PC-9 (cell line): Measurements from ENCODE around the gene RAB40C. TPM values are rescaled to one million over a fixed set of nuclear protein-coding genes. Genes with fewer than 3 reads are reported as not detected.

Source experiments
- BruUV-seq: library from RNA; stranded (reverse); fragments of 400-500 nt; replicated peaks from 2 replicates; lab custom pipeline; 2021; lab: Mats Ljungman, UMichigan
- CTCF ChIA-PET: fragments of 300-600 bp; sonication (Branson Sonifier 250); formaldehyde crosslinking; loops from one replicate; lab custom pipeline; 2022; ENCODE audit warnings: antibody characterized with exemption; lab: Charles Lee
- POLR2A ChIA-PET: fragments of 300-600 bp; sonication (Branson Sonifier 250); formaldehyde crosslinking; loops from one replicate; lab custom pipeline; 2022; ENCODE audit warnings: antibody characterized with exemption; ENCODE audit not compliant: unreplicated experiment; lab: Charles Lee
- DNase-seq, 2 experiments: peaks; one replicate each; pipeline versions ENCODE4 v3.0.0 to v3.0.0-alpha.2; 2015 to 2022; ENCODE audit warnings: mixed read lengths in 1 of 2
- H2AFZ ChIP-seq: fragments of 200-600 bp; sonication (generic); 2 replicates; pipeline ENCODE4 v1.8.1; 2017; ENCODE audit warnings: antibody characterized with exemption
- H3F3A ChIP-seq: fragments of 200-600 bp; sonication (generic); 2 replicates; pipeline ENCODE4 v1.8.1; 2017; ENCODE audit warnings: antibody characterized with exemption, mild to moderate bottlenecking, low read depth; ENCODE audit not compliant: insufficient read depth
- H3K27ac ChIP-seq: fragments of 200-600 bp; sonication (generic); 2 replicates; pipeline ENCODE4 v1.6.1; 2016; ENCODE audit warnings: mixed run types
- H3K27me3 ChIP-seq: fragments of 200-600 bp; sonication (generic); 2 replicates; pipeline ENCODE4 v1.6.1; 2016; ENCODE audit warnings: low read depth, mixed run types; ENCODE audit not compliant: insufficient read depth
- H3K36me3 ChIP-seq: fragments of 200-600 bp; sonication (generic); 2 replicates; pipeline ENCODE4 v1.6.1; 2016; ENCODE audit warnings: low read depth, mixed run types
- H3K4me1 ChIP-seq: fragments of 200-600 bp; sonication (generic); replicated peaks from 2 replicates; pipeline ENCODE4 v1.6.1; 2016; ENCODE audit warnings: mixed run types; ENCODE audit not compliant: insufficient read depth
- H3K4me2 ChIP-seq: fragments of 200-600 bp; sonication (generic); 2 replicates; pipeline ENCODE4 v1.6.1; 2017; ENCODE audit warnings: mixed run types
- H3K4me3 ChIP-seq: fragments of 200-600 bp; sonication (generic); 2 replicates; pipeline ENCODE4 v1.6.1; 2016; ENCODE audit warnings: mixed run types
- H3K79me2 ChIP-seq: fragments of 200-600 bp; sonication (generic); 2 replicates; pipeline ENCODE4 v1.6.1; 2017; ENCODE audit warnings: low read depth, mixed run types
- H3K9me2 ChIP-seq: fragments of 200-600 bp; sonication (generic); 2 replicates; pipeline ENCODE4 v1.8.1; 2017; ENCODE audit warnings: mild to moderate bottlenecking; ENCODE audit not compliant: insufficient read depth
- H3K9me3 ChIP-seq: fragments of 200-600 bp; sonication (generic); 2 replicates; pipeline ENCODE4 v1.8.1; 2016; ENCODE audit warnings: low read depth; ENCODE audit not compliant: insufficient read depth
- H4K20me1 ChIP-seq: fragments of 200-600 bp; sonication (generic); 2 replicates; pipeline ENCODE4 v1.8.1; 2017; ENCODE audit not compliant: insufficient read depth
- CTCF ChIP-seq: fragments of 200-600 bp; sonication (generic); conservative IDR thresholded peaks from 2 replicates; pipeline ENCODE4 v1.6.1; 2017; ENCODE audit warnings: mixed run types, antibody characterized with exemption, mild to moderate bottlenecking, moderate library complexity
- EZH2 ChIP-seq: fragments of 200-600 bp; sonication (generic); IDR thresholded peaks from 2 replicates; pipeline ENCODE4 v1.8.0; 2017; ENCODE audit warnings: antibody characterized with exemption, low read depth
- intact Hi-C: fragments of 100-400 bp; cut with micrococcal nuclease; formaldehyde crosslinking; loops from one replicate; pipeline ENCODE4 v1.10.0; 2022; ENCODE audit not compliant: unreplicated experiment
- total RNA-seq: library from RNA; stranded (reverse); gene quantifications from 2 replicates; pipeline ENCODE4 v1.2.3, GENCODE V29; 2021

Gene RAB40C
- total RNA-seq, 1 experiment from 2014 or later = 47.1 TPM

- Histone ChIP-seq H3K27me3 (no peaks in the 10 kb centered on the region), H3K27ac (no peak overlapping the region), H3K9me3 (no peaks in the 10 kb centered on the region), H3K79me2 (peaks cover 21% of the 10 kb centered on the region), H2AFZ (no peak overlapping the region), H3K36me3 (no peaks in the 10 kb centered on the region), H3K4me3 (no peak overlapping the region), H3K4me1 (peaks cover 9% of the 10 kb centered on the region; the same call in 1 of the 2 replicates), H4K20me1 (no peaks in the 10 kb centered on the region; the same call in 1 of the 2 replicates), H3K9me2 (no peaks in the 10 kb centered on the region), H3F3A (peaks cover 16% of the 10 kb centered on the region; the same call in 1 of the 2 replicates), H3K4me2 (no peak overlapping the region)
- intact Hi-C loops = no loop called here
- ChIA-PET POLR2A (interaction anchor here (0.6 kb wide), 1 partner anchor 37 kb away, joined by 4 read pairs; no protein-coding TSS in a partner anchor), CTCF (interaction anchor here (0.6 kb wide), 1 partner anchor 334 kb away, joined by 6 read pairs; no protein-coding TSS in a partner anchor)
- DNase-seq = no peak
- no peak for TF ChIP-seq CTCF
- no peak for TF ChIP-seq EZH2
- BruUV-seq = no TSS peak
These were observed 81.7 kb downstream of the RAB40C start for GRCh38 chr16:671353-672131.

- DNase-seq = no peak
- CTCF ChIA-PET = no interaction called here
- no peaks in the 10 kb centered on the region for H3K9me2 ChIP-seq
- TF ChIP-seq CTCF (no peak), EZH2 (no peak)
- intact Hi-C loops = no loop called here
- H3F3A ChIP-seq = peaks cover 9% of the 10 kb centered on the region; the same call in 1 of the 2 replicates
- no peaks in the 10 kb centered on the region for H3K27me3 ChIP-seq
- no TSS peak for BruUV-seq
- H3K36me3 ChIP-seq = no peaks in the 10 kb centered on the region
- POLR2A ChIA-PET = interaction anchor here (0.5 kb wide), 1 partner anchor 633 kb away, joined by 4 read pairs; no protein-coding TSS in a partner anchor
- H3K9me3 ChIP-seq = no peaks in the 10 kb centered on the region
- H2AFZ ChIP-seq = no peak overlapping the region
- no peak overlapping the region for H3K4me3 ChIP-seq
- H3K27ac ChIP-seq = no peak overlapping the region
- peaks cover 9% of the 10 kb centered on the region; the same call in 1 of the 2 replicates for H3K4me1 ChIP-seq
- H3K4me2 ChIP-seq = no peak overlapping the region
- no peaks in the 10 kb centered on the region; the same call in 1 of the 2 replicates for H4K20me1 ChIP-seq
- H3K79me2 ChIP-seq = peaks cover 21% of the 10 kb centered on the region
These were observed 82.5 kb downstream of the RAB40C start for GRCh38 chr16:672371-672770.

GRCh38 chr16:672851-673250 lies 83.0 kb downstream of the RAB40C start:
- BruUV-seq = no TSS peak
- H3K79me2 ChIP-seq = peaks cover 21% of the 10 kb centered on the region
- H3K4me1 ChIP-seq = peaks cover 5% of the 10 kb centered on the region; the same call in 1 of the 2 replicates
- TF ChIP-seq CTCF (no peak), EZH2 (no peak)
- ChIA-PET CTCF (no interaction called here), POLR2A (no interaction called here)
- no peak overlapping the region for H3K4me2 ChIP-seq
- no peak for DNase-seq
- no peak overlapping the region for H3K27ac ChIP-seq
- intact Hi-C loops = no loop called here
- no peak overlapping the region for H2AFZ ChIP-seq
- H3K4me3 ChIP-seq = no peak overlapping the region
- peaks cover 6% of the 10 kb centered on the region; the same call in 1 of the 2 replicates for H3F3A ChIP-seq
- H3K9me3 ChIP-seq = no peaks in the 10 kb centered on the region
- H3K27me3 ChIP-seq = no peaks in the 10 kb centered on the region
- H3K9me2 ChIP-seq = no peaks in the 10 kb centered on the region
- H3K36me3 ChIP-seq = no peaks in the 10 kb centered on the region
- no peaks in the 10 kb centered on the region; the same call in 1 of the 2 replicates for H4K20me1 ChIP-seq
